ENCODE results near the gene PHYKPL.

PHYKPL gene

GRCh38 chr5:178224403-178224802, 8.2 kb downstream of the PHYKPL start:
- no peak for DNase-seq (ENCODE audit: low read depth in 2 of 2, low spot score in 1 of 2)

- no peak for DNase-seq (ENCODE audit: low read depth in 2 of 2, low spot score in 1 of 2)
Observed at GRCh38 chr5:178223828-178224335, 8.7 kb downstream of the PHYKPL start.

- no peak for DNase-seq (ENCODE audit: low read depth in 2 of 2, low spot score in 1 of 2)
Observed at GRCh38 chr5:178223196-178223773, 9.3 kb downstream of the PHYKPL start.

DNA sequence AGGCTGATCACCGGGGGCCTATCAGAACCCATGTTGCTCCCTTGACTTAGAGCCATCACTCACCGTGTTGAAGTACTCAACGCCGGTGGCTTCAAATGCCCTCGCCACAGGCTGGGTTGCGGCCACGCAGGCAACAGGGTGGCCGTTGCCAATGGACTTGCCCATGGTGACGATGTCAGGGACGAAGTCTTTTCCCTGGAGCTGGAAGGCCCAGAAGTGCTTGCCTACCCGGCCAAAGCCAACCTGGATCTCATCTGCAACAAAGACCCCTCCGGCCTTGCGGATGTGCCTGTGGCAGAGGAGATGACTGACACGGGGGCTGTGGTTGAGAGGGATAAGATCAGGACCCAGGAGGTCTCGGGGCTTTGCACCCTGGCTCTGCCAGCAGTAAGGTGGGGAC, 10.3 kb downstream of the PHYKPL start:
- DNase-seq (ENCODE audit: low read depth in 2 of 2, low spot score in 1 of 2): no peak

DNA sequence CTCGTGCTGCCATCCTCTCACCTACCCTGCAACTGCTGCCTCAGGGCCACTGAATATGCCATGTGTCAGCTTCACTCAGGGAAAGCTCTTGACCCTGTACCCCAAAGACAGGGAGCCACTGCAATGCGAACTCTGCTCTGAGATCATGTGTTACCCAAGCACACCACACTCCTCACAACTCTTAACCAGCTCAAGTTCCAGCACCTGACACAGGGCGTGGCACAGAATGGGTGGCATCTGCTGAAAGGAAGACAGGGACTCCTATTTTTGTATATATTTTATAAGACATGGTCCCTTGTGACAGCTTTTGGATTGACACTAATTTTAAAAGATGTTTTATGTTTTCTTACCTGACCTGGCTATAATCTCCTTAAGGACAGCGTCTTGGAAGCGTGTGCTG, 10.7 kb downstream of the PHYKPL start:
- no peak for DNase-seq (ENCODE audit: low read depth in 2 of 2, low spot score in 1 of 2)

DNA sequence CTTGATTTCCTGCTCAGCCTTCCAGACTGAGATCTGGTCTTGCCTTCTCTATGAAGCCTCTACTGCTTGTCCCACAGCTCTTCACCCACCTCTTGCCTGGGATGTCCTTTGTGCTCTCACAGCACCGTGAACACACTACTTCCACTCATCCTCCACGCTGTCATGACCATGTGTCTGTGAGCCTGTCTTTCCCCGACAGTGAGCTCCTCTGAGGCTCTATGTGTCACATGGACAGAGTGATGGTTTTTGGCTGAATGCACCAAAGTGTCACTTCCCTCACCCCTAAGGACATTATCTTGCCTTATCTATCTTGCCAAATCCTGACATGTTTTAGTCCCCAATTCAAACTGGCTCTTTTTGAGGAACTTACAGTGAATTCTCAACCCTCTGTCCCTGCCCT, 11.3 kb downstream of the PHYKPL start:
- no peak for DNase-seq (ENCODE audit: low read depth in 2 of 2, low spot score in 1 of 2)

DNA sequence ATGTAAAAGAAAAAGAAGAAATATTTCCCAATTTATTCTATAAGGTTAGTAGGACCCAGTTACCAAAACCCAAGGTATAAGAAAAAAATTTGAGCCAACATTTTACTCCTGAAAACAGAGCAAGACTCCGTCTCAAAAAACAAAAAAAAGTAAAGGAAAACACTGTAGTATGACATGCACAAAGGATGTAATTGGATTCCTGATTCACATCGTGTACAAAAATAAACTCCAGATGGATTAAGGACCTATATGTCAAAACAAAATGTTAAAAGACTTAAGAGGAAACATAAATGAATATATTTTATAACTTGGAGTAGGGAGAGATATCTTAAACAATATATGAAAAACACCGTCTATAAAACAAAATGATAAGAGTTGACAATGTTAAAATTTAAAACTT, 13.8 kb downstream of the PHYKPL start:
- no peak for DNase-seq (ENCODE audit: low read depth in 2 of 2, low spot score in 1 of 2)

DNA sequence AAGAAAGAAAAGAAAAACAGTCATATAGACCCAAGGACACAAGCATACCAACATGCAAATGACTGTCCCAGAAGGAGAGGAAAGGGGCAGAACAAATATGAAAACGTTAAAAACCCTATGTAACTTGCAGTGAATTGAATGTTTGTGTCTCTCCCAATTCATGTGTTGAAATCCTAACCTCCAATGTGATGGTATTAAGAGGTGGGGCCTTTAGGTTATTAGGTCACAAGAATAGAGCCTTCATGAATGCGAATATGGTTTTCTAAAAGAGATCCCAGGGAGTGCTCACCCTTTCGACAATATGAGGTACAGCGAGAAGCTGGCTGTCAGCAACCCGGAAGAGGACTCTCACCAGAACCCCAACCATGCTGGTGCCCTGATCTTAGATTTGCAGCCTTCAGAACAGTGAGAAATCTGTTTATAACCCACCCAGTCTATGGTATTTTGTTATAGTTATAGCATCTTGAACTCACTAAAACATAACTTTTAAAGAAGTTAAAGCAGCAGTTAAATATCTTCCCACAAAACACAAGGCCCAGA, 14.3 kb downstream of the PHYKPL start:
- DNase-seq (ENCODE audit: low read depth in 2 of 2, low spot score in 1 of 2): no peak

GRCh38 chr5:178216779-178217178, 15.8 kb downstream of the PHYKPL start:
- DNase-seq (ENCODE audit: low read depth in 2 of 2, low spot score in 1 of 2): no peak

DNA sequence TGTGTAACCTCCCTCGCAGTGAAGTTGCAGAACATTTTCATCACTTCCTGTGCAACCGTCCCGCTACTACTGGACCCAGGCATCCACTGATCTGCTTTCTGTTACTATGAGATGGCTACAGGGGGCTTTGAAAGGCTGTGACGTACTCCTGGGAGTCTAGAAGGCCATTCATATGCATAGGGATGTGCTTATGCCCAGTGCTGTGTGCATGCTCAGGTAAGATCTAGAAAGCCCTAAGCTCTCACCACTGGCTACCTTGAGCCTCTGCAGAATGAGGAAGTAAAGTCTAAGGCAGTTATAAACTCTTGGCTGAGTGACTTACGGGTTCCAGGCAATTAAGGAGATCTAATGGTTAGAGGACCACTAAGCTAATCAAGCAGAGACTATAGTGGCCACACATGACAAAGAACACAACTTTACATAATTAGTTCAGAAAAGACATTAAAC, 16.5 kb downstream of the PHYKPL start:
- no peak for DNase-seq (ENCODE audit: low read depth in 2 of 2, low spot score in 1 of 2)

- DNase-seq (ENCODE audit: low read depth in 2 of 2, low spot score in 1 of 2): no peak
Observed at GRCh38 chr5:178215280-178216002, 17.2 kb downstream of the PHYKPL start.

- no peak for DNase-seq (ENCODE audit: low read depth in 2 of 2, low spot score in 1 of 2)
Observed at GRCh38 chr5:178214160-178214803, 18.3 kb downstream of the PHYKPL start.

DNA sequence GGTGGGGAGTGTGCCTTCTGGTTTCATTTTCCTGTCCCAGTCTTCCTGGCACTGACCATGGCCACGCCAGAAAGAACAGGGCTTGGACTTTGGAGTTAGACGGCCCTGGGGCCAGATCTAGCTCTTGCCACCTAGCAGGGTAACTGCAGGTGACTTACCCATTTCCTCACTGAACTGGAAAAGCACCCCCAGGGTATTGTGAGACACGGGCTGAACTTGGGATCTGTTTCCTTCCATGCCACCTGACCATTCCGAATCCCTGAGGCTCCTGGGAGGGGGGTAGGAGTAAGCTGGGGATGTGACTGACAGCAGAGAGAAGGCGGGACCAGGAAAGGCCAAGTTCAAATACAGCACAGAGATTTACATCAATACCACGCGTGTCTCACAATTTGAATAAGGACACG, 18.9 kb downstream of the PHYKPL start:
- DNase-seq (ENCODE audit: low read depth in 2 of 2, low spot score in 1 of 2): no peak

DNA sequence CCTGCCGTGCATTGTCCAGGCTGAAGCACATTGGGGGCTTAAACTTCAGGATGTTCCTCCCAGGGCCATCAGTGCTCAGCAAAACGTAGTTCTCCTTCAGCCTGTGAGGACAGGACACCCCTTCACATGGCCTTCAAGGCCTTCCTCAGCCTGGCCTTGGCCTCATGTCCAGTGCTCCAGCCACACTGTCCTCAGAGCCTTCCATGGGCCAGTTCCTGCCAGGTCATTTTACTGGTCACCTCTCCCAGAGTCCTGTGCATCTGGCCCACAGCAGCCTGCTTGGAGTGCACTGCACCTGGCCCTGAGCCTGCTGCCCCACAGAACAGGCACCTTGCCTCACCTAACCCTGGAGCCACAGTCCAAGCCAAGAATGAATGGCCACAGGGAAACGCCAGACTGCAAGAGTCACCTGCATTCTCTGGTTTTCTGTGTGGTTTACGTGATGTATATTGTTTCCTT, 19.6 kb downstream of the PHYKPL start:
- DNase-seq (ENCODE audit: low read depth in 2 of 2, low spot score in 1 of 2): no peak

DNA sequence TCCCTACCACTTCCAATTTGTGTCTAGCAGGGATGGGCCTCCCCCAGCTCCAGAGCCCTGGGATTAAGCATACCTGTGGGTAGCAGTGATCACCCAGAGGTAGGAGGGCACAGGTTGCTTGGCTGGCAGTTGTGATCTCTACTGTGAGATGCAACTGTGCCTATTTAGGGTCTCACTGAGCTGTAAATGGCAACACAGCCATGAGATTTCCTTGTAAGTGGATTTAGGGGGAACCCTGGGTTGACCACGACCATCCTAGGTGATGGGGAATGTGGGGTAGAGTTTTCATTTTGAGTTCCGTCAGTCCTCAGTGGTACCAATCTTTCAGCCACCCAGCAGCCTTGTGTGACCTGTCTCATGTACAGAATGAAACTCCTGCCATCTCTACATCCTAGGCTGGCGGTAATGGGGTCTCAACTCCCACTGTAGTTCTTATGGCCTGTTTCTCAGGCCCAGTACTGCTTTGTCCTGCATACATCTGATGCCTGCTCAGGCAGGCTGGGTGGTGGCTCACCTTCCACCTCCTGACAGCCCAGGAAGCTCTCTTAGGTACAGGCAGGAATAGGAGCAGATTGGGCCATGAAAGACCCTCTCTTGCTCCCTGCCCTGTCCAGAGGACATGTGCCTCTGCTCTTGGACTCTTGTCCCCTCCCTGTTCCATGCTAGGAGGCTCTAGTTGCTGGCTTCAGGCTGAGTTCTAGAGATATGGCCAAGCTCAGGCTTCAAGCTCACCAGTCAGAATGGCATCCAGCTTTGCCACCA, 20.2 kb downstream of the PHYKPL start:
- DNase-seq (ENCODE audit: low read depth in 2 of 2, low spot score in 1 of 2): no peak

- DNase-seq (ENCODE audit: low read depth in 2 of 2, low spot score in 1 of 2): no peak
Observed at GRCh38 chr5:178211095-178212048, 21.2 kb downstream of the PHYKPL start.

DNA sequence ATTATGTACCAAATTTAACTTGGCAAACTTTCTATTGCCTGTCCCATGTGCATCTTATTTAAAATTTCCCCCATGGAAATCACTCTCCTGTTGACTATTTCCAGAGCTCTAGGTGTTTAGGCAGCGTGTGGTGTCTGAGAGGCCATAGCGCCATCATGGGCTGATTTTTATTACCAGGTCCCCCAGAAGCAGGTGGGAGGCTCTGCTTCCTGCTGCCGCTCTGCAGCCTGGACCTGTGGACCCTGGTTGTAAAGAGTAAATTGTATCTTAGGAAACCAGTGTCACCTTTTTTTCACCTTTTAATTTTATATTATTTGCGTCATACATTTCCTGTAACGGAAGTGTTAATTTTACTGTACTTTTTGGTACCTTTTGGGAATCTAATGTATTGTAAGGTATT, 21.9 kb downstream of the PHYKPL start:
- no peak for DNase-seq (ENCODE audit: low read depth in 2 of 2, low spot score in 1 of 2)

- DNase-seq (ENCODE audit: low read depth in 2 of 2, low spot score in 1 of 2): no peak
Observed at GRCh38 chr5:178210073-178210535, 22.5 kb downstream of the PHYKPL start.

GRCh38 chr5:178209334-178210072, 23.1 kb downstream of the PHYKPL start:
- DNase-seq (ENCODE audit: low read depth in 2 of 2, low spot score in 1 of 2): no peak

Measured in stimulated activated CD8-positive, alpha-beta memory T cell treated with anti-CD3 and anti-CD28 coated beads, Interleukin-4, amount 100 ng/mL, for 4 hours (primary cell).